Activated T-cell treated with anti-CD3 and anti-CD28 coated beads, Interleukin-2, amount 50 U/mL, for 48 hours (primary cell): ENCODE data around the gene ZNF329.
"Not testable (repeated sequence)": the region's sequence is repeated elsewhere in the genome, so short reads cannot be mapped to it uniquely, and the experiment has no call there.

ENCODE experiments used
- DNase-seq, 2 experiments: peaks; one replicate each; pipeline ENCODE4 v3.0.0-alpha.2; 2020

Gene ZNF329

DNA sequence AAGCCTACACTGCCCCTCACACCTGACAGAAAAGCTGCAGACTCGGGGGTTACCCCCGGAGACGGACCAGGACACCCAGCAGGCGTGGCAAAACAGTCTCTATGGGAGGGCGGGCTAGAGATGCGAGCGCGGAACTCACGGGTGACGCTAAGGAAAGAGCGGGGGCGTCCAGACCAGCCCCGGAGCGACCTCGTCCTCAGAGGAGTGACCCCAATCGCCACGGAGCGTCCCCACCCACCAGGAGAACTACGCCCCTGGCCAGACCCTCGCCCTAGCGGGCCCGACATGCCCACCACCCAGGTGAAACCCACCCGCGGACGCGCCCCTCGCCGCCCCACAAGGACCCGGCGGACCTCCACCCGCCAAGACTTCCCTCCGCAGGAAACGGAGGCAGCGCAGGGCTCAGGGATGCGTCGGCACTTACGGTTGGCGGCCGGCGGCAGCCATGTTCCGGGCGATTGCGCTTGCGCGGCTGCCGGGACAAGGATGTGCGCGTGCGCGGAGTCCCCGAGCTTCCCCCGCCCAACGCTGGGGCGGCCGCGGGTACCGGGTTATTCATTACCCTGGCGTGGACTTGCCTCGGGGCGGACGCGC, at the start of gene ZNF329:
Gene ZNF329 (minus strand): TSS at position 462 of the 594 bp plus-strand sequence. CDS start 21,286 bp downstream, outside the sequence.
- DNase-seq, result peak; percentile 95 to 96

DNA sequence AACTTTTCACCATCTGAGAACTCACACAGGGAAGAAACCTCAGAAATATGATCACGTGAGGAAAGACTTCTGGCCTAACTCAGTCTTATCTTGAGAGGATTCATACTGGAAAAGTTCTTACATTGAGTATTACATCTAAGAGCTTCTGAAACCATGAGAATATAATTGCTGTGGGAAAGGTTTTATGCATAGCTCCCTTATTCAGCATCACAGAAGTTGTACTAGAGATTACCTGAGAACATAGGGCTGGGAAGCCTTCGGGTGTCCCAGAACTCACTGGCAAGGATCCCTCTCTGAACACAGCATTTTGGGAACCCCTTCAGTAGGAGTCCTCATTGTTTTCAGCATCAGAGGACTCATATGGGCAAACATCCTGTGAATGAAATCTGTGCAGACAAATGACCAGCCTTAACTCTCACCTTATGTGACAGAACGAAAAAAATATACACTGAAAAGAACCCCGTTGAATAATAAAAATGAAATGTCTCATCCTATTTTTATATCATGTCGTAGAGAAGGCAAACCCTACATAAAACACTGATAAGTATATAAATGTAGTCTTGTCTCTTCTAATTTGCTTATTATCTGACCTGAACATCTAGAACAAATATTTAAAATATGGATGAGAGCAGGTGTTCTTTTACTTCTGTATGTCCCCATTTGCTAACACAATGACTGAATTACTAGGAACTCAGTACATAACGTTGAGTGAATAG, 46.5 kb upstream of the ZNF329 start:
- no peak for DNase-seq

DNA sequence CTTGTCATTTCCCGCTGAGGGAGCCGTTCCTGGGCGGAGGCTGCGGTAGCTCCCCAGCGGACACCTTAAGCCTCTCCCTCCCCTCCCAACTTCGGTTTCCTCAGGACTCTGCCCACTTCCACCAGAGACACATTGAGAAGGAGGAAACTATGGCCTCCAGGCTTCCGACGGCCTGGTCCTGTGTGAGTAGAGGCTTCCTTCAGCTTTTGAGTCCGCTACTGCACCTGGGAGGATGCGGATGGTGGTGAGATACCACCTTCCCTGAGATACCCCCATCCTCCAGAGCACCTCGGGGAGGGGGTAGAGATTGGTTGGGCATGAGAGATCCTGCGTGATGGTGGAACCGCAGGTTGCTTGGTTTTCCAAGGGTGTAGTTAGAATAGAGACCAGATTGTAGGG, 33.2 kb upstream of the ZNF329 start:
- no peak for DNase-seq

DNA sequence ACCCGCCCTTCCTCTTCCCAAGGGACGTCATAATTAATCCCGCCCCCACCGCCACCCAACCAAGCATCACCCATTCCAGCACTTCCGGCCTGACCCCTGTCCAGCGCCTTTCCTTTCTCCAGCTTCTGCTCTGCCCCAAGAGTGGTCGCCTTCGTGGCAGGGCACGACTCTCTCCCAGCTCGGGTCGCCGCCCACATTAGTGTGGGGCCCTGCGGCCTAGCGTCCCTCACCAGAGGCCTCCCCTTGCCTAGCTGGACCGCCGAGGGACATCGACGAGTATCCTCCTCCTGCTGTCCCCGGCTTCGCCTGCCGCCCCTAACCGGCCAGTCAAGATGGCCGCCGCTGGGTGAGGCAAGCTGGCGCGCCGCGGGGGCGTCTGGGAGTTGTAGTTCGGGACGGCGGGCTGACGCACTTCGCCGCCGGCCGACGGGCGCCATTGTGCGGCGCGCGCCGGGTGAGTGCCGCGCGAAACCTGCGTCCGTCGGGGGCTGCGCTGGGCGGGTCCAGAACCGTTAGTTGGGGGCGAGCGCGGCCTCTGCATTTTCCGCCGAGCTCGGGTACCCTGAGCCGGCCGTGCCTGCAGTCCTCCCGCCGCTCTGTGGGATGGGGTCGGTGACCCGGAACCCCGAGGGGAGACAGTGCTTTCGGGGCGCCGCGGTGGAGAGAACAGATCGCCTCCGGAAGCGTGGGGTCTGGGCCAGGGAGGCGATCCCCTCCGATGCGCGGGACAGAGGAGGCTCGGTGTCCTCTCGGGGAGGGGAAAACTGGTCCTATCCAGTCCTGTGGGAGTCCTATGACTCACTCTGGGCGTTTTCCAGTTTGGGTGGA, 32.6 kb upstream of the ZNF329 start, which contains the start of gene ZNF274:
Gene ZNF274 (plus strand): TSS at position 73 of the 828 bp plus-strand sequence. CDS start 905 bp downstream, outside the sequence.
- DNase-seq, result peak; percentile 94 to 95

DNA sequence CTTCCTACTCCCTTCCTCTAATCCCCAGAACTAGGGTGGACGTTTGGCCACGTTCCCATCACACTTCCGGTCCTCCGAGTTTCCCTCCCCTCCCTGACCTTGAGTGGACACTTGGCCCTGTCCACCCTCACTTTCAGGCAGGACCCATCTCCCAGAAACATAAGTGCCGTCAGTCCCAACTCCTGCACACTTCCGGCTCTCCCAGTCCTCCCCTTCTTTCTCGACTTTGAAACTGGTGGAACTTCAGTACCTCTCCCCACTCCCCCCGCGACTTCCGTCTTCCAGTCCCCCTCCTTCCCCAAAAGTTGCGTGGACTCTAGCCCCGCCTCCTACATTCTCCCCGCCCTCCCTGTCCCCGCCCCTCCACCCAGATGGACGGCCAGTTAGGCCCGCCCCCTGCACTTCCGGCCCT, 32.0 kb upstream of the ZNF329 start:
- no peak for DNase-seq

DNA sequence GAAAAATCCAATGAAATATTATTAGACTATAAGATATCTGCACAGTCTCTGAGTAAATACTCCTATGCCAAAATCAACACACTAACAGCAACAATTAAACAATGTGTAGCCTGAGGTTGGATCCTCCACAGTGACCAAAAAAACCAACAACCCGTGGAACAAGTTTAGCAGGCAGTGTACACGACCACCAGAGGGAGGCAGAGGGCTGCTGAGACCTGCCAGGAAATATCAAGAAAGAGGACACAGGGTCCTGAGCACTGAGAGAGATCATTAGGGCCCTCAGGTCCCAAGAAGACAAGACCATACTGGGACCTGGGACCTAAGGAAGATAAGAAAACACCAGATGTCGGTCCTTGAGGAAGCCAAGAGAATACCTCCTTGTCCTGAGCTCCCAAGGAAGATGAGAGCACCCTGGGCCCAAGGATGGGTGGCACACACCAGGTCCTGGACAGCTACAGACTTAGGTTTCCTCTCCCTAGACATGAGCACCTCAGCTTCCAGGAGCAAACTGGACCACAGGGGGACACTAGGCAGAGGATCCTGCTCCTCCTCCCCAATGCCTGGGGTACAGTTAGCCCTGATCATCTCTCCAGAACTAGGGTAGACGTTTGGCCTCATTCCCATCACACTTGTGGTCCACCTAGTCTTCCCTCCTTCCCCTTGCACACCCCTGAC, 31.4 kb upstream of the ZNF329 start:
- DNase-seq, result peak; percentile 73 to 74

DNA sequence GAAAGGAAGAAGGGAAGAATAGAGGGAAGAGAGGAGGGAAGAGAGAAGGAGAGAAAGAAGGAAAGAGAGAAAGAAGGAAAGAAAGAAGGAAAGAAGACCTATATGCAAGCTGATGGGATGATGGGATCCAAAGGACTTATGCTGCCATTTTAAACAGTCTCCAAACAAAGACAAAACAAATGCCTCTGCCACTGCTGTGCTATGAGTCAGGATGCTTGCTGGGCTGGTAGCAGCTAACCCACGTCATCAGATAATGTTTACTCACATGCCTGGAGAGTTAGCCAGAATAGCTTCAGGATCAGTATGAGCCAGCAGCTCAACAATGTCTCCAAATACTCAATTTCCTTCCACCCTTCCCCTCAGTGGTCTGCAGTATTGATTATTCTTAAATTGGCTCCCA, 20.3 kb upstream of the ZNF329 start:
- no peak for DNase-seq

DNA sequence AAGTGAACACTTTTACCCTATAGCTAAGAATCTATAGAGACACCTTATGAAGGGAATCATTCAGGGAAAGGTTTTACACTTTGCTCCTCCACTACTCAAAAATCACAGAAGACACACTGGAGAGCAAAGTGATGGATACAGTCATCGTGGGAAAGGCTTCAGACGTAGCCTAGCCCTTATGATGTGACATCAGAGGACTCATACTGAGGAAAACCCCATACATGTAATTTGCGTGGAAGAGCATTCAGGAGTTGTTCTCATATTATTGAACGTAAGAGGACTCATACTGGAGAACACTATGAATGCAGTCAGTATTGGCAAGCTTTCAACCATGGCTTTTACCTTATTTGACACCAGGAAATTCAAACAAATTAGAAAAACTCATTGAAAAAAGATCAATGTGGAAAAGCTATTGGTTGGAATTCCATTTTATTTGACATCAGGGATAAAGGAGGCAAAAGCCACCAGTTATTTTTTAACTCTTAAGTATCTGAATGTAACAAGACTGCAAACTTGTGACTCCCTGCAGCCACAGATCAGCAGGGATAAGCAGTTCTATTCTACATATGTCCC, 16.2 kb upstream of the ZNF329 start:
- no peak for DNase-seq

DNA sequence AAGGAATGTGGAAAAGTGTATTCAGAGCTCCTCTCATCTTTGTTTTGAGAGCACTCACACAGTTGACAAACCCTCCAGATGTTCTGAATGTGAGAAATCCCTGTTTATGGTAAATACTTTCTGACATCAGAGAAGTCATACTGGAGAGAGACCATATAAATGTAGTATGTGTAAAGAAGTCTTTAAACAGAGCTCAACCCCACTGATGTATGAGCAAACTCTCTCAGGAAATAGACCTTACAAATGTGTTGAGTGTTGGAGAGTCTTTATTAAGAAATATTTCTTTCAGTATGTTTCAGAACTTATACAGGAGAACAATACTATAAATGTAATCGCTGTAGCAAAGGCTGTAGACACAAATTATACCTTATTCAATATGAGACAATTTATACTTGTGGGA, 15.7 kb upstream of the ZNF329 start:
- DNase-seq, result no peak

DNA sequence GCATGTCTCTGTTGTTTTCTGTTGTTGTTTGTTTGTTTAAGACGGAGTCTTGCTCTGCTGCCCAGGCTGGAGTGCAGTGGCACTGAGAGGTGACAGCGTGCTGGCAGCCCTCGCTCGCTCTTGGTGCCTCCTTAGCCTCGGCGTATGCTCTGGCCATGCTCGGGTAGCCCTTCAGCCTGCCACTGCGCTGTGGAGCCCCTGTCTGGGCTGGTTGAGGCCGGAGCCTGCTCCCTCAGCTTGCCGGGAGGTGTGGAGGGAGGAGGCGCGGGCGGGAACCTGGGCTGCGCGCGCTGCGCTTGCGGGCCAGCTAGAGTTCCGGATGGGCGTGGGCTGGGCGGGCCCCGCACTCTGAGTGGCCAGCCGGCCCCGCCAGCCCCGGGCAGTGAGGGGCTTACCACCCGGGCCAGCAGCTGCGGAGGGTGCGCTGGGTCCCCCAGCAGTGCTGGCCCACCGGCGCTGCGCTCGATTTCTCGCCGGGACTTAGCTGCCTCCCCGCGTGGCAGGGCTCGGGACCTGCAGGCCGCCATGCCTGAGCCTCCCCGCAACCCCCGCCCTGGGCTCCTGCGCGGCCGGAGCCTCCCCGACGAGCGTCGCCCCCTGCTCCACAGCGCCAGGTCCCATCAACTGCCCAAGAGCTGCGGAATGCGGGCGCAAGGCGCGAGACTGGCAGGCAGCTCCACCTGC, 6.6 kb upstream of the ZNF329 start:
- no peak for DNase-seq

DNA sequence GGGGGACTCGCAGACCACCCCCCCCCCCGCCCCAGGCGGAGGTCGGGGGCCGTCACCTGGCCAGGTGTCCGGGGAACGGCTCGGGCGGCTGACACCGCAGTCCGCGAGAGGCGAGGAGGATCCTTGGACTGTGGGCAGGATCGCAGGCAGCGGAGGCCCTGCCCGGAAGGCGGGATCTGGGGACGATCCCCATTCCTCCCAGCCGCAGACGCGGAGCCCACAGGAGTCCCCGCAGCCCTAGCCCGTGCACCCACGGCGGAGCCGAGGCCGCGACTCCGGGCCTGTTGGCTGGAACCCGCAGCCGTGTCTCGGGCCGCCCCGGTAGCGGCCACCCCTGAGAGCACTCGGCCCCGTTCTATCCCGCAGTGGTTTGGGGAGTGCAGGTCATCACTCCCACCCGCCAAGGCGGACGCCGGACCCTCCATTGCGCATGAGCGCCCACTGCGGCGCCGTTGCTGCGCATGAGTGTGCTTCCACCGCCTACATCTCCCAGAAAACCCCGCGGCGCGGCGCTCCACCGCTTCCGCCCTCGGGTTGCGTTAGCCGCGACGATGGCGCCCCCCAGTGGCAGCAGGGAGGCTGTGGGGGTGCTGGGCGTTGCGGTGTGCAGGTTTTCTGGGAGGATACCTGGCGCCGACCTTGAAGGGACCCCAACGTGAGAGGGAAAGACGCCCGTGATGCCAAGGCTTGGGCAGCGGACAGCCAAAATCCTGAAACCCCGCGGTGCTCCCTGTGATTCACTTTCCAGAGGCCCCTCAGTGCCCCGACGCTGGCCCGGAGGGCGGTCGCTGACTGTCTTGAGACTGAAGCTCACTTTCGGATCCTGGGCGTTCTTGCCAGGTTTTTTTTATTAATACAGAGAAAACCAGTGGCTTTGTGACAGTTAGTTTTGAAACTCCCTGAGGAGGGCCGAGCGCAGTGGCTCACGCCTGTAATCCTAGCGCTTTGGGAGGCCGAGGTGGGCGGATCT, 4.4 kb upstream of the ZNF329 start:
- DNase-seq, result peak; percentile 99

DNA sequence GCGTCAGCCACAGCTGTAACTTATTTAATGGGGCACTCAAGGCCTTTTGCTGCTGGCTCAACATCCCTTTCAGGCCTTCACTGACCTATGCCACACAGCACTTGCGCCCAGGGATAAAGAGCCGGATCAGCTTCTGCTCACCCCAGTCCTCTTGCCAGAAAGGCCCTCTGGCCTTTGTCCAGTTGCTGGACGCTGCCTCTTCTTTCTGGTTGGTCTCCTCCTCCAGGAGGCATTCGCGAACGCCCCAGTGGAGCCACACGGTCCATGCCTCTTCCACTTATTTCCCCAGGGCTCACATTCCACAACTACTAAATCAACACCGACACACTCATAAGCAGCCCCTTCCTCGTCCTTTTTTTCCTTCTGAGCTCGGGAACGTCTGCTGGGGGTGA, 3.7 kb upstream of the ZNF329 start:
- DNase-seq, result no peak

DNA sequence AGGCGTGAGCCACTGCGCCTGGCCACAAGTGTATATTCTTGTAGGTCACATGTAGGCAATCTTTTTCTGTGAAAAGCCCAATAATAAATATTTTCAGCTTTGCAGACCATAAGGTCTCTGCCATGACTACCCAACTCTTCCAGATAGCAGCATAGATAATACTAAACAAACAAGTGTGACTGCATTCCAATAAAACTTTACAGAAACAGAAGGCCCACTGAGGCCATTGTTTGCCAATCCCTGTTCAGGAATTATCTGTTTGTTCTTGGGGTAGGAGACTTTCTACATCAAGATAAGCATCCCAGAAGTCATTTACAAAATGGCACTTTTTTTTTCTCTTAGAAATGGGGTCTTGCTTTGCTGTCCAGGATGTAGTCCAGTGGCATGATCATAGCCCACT, 2.8 kb upstream of the ZNF329 start:
- no peak for DNase-seq

DNA sequence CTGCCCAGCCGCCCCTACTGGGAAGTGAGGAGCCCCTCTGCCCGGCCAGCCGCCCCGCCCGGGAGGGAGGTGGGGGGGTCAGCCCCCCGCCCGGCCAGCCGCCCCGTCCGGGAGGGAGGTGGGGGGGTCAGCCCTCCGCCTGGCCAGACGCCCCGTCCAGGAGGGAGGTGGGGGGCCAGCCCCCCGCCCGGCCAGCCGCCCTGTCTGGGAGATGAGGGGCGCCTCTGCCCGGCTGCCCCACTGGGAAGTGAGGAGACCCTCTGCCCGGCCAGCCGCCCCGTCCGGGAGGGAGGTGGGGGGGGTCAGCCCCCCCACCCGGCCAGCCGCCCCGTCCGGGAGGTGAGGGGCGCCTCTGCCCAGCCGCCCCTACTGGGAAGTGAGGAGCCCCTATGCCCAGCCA, 3.1 kb downstream of the ZNF329 start:
- not testable (repeated sequence) for DNase-seq

DNA sequence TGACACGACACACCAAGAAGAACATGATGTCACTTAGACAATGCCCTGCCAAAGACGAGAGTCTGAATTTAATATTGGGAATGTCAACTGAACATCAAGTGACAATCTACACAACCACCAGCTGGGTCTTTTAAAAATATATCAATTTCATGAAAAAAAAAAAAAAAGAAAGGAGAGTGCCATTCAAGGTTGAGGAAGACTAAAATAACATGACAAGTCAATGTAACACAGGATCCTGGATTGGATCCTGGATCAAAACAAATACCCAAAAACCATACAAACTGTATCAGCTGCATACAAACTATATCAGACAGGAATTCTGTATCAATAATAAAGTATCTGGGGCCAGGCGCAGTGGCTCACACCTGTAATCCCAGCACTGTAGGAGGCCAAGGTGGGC, 4.7 kb downstream of the ZNF329 start:
- no peak for DNase-seq

DNA sequence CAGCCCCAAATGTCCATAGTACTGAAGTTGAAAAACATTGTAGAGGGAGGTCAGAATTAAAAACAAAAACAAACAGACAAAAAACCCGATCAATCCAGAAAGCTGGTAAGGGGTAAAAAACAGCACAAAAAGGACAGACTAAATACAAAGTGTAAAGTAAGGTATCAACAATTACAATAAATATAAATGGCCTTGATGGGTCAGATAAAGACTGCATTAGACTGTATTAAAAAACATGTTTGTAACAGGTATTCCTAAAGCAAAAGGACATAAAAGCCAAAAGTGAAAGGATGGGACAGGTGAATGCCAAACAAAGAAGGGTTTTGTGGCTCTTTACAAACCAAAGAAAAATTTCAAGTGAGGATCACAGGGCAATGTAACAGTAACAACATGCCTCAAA, 16.3 kb downstream of the ZNF329 start:
- no peak for DNase-seq

DNA sequence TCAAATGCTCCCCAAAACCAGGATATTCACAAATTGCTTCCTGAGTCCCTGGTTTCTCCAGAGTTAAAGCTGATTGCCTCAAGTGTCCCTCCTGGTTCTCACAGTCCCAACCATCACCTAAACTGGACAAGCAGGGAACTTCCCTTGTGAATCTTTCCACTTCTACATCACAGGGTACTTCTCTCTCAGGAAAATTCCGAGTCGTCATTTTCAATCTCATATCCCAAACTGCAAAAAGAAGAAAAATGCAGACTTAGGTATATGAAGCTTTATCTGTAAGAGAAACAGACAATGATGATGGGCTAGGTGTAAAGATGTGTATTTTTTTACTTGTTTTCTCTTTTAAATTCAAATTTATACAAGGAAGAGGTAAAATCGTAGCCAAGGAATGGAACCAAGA, 21.3 kb downstream of the ZNF329 start:
- DNase-seq, result no peak

DNA sequence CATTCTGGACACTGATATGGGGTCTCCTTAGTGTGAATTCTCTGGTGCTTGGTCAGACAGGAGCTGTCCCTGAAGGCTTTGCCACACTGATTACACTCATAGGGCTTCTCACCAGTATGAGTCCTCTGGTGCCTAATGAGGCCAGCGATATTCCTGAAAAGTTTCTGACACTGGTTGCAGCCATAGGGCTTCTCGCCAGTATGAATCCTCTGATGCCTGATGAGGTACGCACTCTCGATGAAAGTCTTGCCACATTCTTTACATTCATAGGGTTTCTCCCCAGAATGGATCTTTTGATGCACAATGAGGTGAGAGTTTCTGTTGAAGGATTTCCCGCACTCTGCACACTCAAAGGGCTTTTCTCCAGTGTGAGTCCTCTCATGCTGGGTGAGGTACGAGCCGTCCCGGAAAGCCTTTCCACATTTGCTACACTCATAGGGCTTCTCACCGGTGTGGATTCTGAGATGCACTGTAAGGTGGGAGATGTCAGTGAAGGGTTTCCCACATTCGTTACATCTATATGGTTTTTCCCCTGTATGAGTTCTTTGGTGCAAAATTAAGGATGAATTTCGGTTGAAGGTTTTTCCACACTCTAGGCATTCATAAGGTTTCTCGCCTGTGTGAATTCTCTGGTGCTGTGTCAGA, 22.4 kb downstream of the ZNF329 start:
- DNase-seq, result no peak

DNA sequence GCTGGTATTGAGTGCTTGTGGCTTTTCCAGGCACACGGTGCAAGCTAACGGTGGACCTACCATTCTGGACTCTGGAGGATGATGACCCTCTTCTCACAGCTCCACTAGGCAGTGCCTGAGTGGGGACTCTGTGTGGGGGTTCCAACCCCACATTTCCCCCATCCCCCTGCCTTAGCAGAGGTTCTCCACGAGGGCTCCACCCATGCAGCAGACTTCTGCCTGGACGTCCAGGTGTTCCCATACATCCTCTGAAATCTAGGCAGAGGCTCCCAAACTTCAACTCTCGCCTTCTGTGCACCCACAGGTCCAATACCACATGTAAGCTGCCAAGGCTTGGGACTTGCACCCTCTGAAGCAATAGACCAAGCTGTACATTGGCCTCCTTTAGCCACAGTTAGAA, 27.2 kb downstream of the ZNF329 start:
- no peak for DNase-seq

DNA sequence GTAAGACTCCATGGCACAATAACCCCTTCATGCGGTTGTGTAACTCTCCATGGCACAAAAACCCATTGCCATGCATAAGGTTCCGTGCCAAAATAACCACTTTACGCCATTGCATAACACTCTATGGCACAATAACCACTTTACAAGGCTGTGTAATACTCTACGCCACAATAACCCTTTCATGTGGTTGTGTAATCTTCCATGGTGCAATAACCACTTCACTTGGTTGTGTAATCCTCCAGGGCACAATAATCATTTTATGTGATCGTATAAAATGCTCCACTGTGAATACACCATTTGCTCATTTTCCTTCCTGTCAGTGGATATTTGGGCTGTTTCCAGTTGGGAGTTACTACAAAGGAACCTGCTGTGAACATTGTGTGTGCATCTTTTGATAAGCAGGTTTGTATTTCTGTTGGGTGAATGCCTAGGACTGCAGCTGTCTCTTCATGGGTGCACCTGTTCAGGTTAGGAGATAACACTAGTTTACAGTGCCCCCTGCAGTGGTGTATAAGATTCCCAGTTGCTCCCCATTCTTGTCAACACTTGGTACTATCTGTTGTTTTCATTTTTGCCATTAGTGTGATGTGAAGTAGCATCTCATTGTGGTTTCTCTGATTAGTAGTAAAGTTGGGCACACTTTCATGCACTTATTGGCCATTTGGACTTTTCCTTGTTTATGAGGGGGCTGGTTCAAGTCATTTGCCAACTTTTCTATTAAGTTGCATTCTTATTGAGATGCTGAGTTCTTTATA, 31.4 kb downstream of the ZNF329 start:
- DNase-seq, result no peak
